Sigmoid colon (tissue), 7 donors: Measurements from ENCODE around the gene RSF1. TPM values are rescaled to one million over a fixed set of nuclear protein-coding genes. Genes with fewer than 3 reads are reported as not detected.

Experiments
- DNase-seq: peaks from one replicate; pipeline ENCODE4 v3.0.0-alpha.2; 2019
- H3K27ac ChIP-seq, 4 donors: fragments of 200-600 bp; sonication (generic); one replicate each; pipeline ENCODE4 v1.5.1; 2016 to 2019; ENCODE audit warnings: mild to moderate bottlenecking in 1 of 4
- H3K27me3 ChIP-seq, 3 donors: fragments of 200-600 bp; sonication (generic); one replicate each; pipeline ENCODE4 v1.5.1; 2019; ENCODE audit warnings: mild to moderate bottlenecking in 1 of 3
- H3K36me3 ChIP-seq, 4 donors: fragments of 200-600 bp; sonication (generic); one replicate each; pipeline ENCODE4 v1.5.1; 2016 to 2019
- H3K4me1 ChIP-seq, 4 donors: fragments of 200-600 bp; sonication (generic); one replicate each; pipeline ENCODE4 v1.5.1; 2017 to 2019
- H3K4me3 ChIP-seq, 4 donors: fragments of 200-600 bp; sonication (generic); one replicate each; pipeline ENCODE4 v1.5.1; 2017 to 2019; ENCODE audit warnings: mild to moderate bottlenecking in 2 of 4, moderate library complexity in 1 of 4
- H3K9me3 ChIP-seq, 4 donors: fragments of 200-600 bp in 3 of 4; sonication (generic) in 3 of 4; one replicate each; pipeline versions ENCODE4 v1.5.1 to v1.6.1; 2013 to 2019
- EP300 ChIP-seq, 4 donors: sonication (generic); formaldehyde crosslinking; IDR thresholded peaks; one replicate each; pipeline ENCODE4 v1.6.1; 2017; ENCODE audit warnings: antibody characterized with exemption in 4 of 4
- POLR2A ChIP-seq, 2 donors: fragments of 450-650 bp; IDR thresholded peaks; one replicate each; pipeline ENCODE4 v1.6.1; 2016; ENCODE audit warnings: antibody characterized with exemption in 2 of 2, mild to moderate bottlenecking in 2 of 2, moderate library complexity in 2 of 2
- POLR2AphosphoS5 ChIP-seq, 4 donors: sonication (generic); formaldehyde crosslinking; IDR thresholded peaks; one replicate each; pipeline ENCODE4 v1.6.1; 2017; ENCODE audit warnings: antibody characterized with exemption in 4 of 4
- WGBS, 2 donors: extraction: QIAGEN DNeasy Blood & Tissue Kit; methylation state at CpG; one replicate each; pipeline ENCODE4 v1.1.7; 2013; 5-methylcytosine and 5-hydroxymethylcytosine counted together
- intact Hi-C: fragments of 100-400 bp; cut with DNase I; formaldehyde crosslinking; loops from one replicate; pipeline ENCODE4 v1.15.1; 2023
- polyA plus RNA-seq, 3 donors: library from polyadenylated mRNA; stranded (reverse); fragments of 200-250 nt; gene quantifications; one replicate each; pipeline ENCODE4 v1.2.3, GENCODE V29; 2013
- total RNA-seq, 4 donors: library from RNA; depleted of rRNA; stranded (reverse); fragments of >200 nt; gene quantifications; one replicate each; pipeline ENCODE4 v1.1.0, GENCODE V29; 2016
- TF ChIP-seq, protein P1 (sequence below), 4 experiments: fragments of 450-650 bp in 3 of 4; fragments of 200-600 bp in 1 of 4; IDR thresholded peaks; one replicate each; pipeline ENCODE4 v1.5.1; 2016 to 2019; ENCODE audit warnings: antibody characterized with exemption in 4 of 4, mild to moderate bottlenecking in 3 of 4, moderate library complexity in 2 of 4
- donor health status: healthy with polysubstance abuse.
- donor health status: Bipolar disorder and iron deficiency.
- donor health status: healthy.

RSF1 gene
- total and polyA plus RNA-seq, 7 donors: 9.6 to 90.7 (median 61.5) TPM

DNA sequence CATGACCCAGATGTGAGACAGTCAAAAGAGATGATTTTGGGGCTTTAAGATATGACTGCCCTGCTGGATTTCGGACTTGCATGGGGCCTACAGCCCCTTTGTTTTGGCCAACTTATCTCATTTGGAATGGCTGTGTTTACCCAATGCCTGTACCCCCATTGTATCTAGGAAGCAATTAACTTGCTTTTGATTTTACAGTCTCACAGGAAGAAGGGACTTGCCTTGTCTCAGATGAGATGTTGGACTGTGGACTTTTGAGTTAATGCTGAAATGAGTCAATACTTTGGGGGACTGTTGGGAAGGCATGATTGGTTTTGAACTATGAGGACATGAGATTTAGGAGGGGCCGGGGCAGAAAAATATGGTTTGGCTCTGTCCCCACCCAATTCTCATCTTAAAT lies 88.4 kb downstream of the RSF1 start:
- intact Hi-C loops: no loop called here
- H3K27me3 ChIP-seq: no peaks in the 10 kb centered on the region
- no peak overlapping the region for H3K27ac ChIP-seq
- WGBS, 2 donors: 97 to 99% methylated on average over 2 of the region's 2 CpGs
- H3K4me1 ChIP-seq: no peaks in the 10 kb centered on the region
- TF ChIP-seq, protein P1, sequence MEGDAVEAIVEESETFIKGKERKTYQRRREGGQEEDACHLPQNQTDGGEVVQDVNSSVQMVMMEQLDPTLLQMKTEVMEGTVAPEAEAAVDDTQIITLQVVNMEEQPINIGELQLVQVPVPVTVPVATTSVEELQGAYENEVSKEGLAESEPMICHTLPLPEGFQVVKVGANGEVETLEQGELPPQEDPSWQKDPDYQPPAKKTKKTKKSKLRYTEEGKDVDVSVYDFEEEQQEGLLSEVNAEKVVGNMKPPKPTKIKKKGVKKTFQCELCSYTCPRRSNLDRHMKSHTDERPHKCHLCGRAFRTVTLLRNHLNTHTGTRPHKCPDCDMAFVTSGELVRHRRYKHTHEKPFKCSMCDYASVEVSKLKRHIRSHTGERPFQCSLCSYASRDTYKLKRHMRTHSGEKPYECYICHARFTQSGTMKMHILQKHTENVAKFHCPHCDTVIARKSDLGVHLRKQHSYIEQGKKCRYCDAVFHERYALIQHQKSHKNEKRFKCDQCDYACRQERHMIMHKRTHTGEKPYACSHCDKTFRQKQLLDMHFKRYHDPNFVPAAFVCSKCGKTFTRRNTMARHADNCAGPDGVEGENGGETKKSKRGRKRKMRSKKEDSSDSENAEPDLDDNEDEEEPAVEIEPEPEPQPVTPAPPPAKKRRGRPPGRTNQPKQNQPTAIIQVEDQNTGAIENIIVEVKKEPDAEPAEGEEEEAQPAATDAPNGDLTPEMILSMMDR (IDR thresholded peaks at IDR 0.05): no peak
- TF ChIP-seq POLR2A (IDR thresholded peaks at IDR 0.05) (no peak), EP300 (IDR thresholded peaks at IDR 0.05) (no peak), POLR2AphosphoS5 (IDR thresholded peaks at IDR 0.05) (no peak)
- peaks cover 0 to 10% (median 8%) of the 10 kb centered on the region in 4 donors for H3K9me3 ChIP-seq
- no peak overlapping the region for H3K4me3 ChIP-seq
- H3K36me3 ChIP-seq: peaks cover 4 to 31% (median 19%) of the 10 kb centered on the region in 4 donors
- no peak for DNase-seq

DNA sequence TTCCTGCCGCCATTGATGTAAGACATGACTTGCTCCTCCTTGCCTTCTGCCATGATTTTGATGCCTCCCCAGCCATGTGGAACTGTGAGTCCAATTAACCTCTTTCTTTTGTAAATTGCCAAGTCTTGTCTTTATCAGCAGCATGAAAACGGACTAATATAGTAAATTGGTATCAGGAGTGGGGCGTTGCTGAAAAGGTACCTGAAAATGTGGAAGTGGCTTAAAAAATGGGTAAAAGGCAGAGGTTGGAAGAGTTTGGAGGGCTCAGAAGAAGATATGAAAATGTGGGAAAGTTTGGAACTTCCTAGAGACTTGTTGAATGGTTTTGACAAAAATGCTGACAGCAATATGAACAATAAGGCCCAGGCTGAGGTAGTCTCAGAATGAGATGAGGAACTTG lies 89.7 kb downstream of the RSF1 start:
- no peaks in the 10 kb centered on the region for H3K27me3 ChIP-seq
- no peaks in the 10 kb centered on the region for H3K4me1 ChIP-seq
- H3K4me3 ChIP-seq: no peak overlapping the region
- TF ChIP-seq POLR2AphosphoS5 (IDR thresholded peaks at IDR 0.05): no peak
- no peak for TF ChIP-seq EP300 (IDR thresholded peaks at IDR 0.05)
- TF ChIP-seq, protein P1 (IDR thresholded peaks at IDR 0.05): no peak
- TF ChIP-seq POLR2A (IDR thresholded peaks at IDR 0.05): no peak
- no peak overlapping the region for H3K27ac ChIP-seq
- DNase-seq: no peak
- H3K36me3 ChIP-seq: peaks cover 4 to 20% (median 13%) of the 10 kb centered on the region in 4 donors
- 98 to 99% methylated on average over 3 of the region's 3 CpGs for WGBS, 2 donors
- peaks cover 0 to 10% (median 8%) of the 10 kb centered on the region in 4 donors for H3K9me3 ChIP-seq
- intact Hi-C loops: no loop called here

DNA sequence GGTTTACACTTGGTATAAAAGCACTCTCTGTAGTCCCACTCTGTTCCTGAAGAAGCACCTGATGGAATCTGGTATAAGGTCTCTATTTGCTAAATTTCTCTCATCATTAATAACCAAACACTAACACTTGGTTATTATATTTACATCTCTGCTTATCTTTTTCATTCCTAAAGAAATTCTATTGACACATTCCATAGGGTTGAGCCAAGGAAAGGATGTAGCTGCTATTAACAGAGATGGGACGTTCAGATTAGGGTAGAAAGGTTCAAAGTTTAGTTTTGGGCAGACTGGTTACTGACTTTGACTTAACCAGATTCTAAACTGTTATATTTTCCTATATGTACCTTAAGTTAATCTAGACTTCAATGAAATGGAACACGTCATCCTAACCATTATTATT lies 91.5 kb downstream of the RSF1 start:
- no peaks in the 10 kb centered on the region for H3K27me3 ChIP-seq
- 65 to 86% methylated on average over 2 of the region's 2 CpGs for WGBS, 2 donors
- no peak for DNase-seq
- H3K4me3 ChIP-seq: no peak overlapping the region
- peaks cover 4 to 22% (median 15%) of the 10 kb centered on the region in 4 donors for H3K36me3 ChIP-seq
- intact Hi-C loops: no loop called here
- H3K27ac ChIP-seq: no peak overlapping the region
- H3K4me1 ChIP-seq: no peaks in the 10 kb centered on the region
- TF ChIP-seq POLR2AphosphoS5 (IDR thresholded peaks at IDR 0.05): no peak
- peaks cover 0 to 10% (median 8%) of the 10 kb centered on the region in 4 donors for H3K9me3 ChIP-seq

DNA sequence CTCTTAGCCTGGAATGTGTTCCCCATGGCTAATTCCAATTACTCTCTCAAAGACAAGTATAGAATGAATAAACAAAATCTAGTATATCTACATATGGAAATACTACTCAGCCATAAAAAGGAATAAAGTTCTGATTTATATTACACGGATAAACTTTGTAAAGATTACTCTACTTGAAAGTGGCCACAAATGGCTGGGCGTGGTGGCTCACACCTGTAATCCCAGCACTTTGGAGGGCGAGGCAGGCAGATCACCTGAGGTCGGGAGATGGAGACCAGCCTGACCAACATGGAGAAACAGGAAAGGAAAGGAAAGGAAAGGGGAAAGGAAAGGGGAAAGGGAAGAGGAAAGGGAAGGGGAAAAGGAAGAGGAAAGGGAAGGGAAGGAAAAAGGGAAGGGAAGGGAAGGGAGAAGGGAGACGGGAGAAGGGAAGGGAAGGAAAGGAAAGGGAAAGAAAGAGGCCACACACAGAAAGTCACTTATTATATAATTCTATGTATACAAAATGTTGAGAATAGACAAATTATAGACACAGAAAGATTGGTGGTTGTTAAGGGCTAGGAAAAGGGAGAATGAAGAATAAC lies 92.2 kb downstream of the RSF1 start:
- H3K9me3 ChIP-seq: peaks cover 0 to 10% (median 8%) of the 10 kb centered on the region in 4 donors
- H3K27ac ChIP-seq: no peak overlapping the region
- no peak for TF ChIP-seq POLR2AphosphoS5 (IDR thresholded peaks at IDR 0.05)
- no peak for TF ChIP-seq POLR2A (IDR thresholded peaks at IDR 0.05)
- TF ChIP-seq, protein P1 (IDR thresholded peaks at IDR 0.05): no peak
- TF ChIP-seq EP300 (IDR thresholded peaks at IDR 0.05): no peak
- 50 to 77% methylated on average over 5 of the region's 5 CpGs for WGBS, 2 donors
- no peaks in the 10 kb centered on the region for H3K27me3 ChIP-seq
- H3K36me3 ChIP-seq: peaks cover 4 to 28% (median 15%) of the 10 kb centered on the region in 4 donors
- no peaks in the 10 kb centered on the region for H3K4me1 ChIP-seq
- H3K4me3 ChIP-seq: no peak overlapping the region
- DNase-seq: no peak
- intact Hi-C loops: no loop called here

DNA sequence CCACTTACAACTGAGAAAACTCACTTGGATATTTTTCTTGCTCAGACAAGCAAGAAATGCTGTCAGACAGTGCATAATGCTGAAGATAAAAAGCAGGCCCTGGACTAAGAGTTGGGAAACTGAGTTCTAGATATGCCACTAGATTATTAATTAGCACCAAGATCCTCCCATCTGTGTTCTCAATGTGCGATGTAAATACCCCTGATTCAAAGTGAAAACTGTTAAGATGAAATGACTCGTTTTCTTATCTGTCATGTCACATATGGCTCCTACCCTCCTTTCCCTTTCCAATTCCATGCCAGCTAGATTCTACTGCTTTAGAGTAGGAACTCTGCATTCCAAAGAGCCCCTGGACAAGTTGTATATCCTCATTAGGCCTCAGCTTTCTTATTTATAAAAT lies 94.0 kb downstream of the RSF1 start:
- DNase-seq: no peak
- WGBS, 2 donors: 88 to 90% methylated on average over 2 of the region's 2 CpGs
- Histone ChIP-seq H3K36me3 (peaks cover 0 to 36% (median 15%) of the 10 kb centered on the region in 4 donors), H3K4me3 (no peak overlapping the region), H3K4me1 (no peaks in the 10 kb centered on the region), H3K27ac (no peak overlapping the region), H3K9me3 (peaks cover 0 to 10% (median 8%) of the 10 kb centered on the region in 4 donors), H3K27me3 (no peaks in the 10 kb centered on the region)
- intact Hi-C loops: no loop called here
- TF ChIP-seq, protein P1 (IDR thresholded peaks at IDR 0.05): no peak
- TF ChIP-seq EP300 (IDR thresholded peaks at IDR 0.05) (no peak), POLR2A (IDR thresholded peaks at IDR 0.05) (no peak), POLR2AphosphoS5 (IDR thresholded peaks at IDR 0.05) (no peak)
